SK-N-MC (cell line): ENCODE data around the gene ANKS3.

Experiments used
- DNase-seq: peaks from one replicate; pipeline ENCODE4 v3.0.0-alpha.2; 2011; ENCODE audit warnings: low read depth, low spot score
- H3K27ac ChIP-seq: fragments of 200-600 bp; sonication (generic); 2 replicates; pipeline ENCODE4 v1.5.1; 2016; ENCODE audit warnings: mixed run types
- H3K36me3 ChIP-seq: fragments of 200-600 bp; sonication (generic); 2 replicates; pipeline ENCODE4 v1.6.1; 2017; ENCODE audit warnings: antibody characterized with exemption, low read length, mixed read lengths; ENCODE audit not compliant: insufficient read depth
- H3K4me3 ChIP-seq: fragments of 200-600 bp; sonication (generic); 2 replicates; pipeline ENCODE4 v1.5.1; 2016
- H3K9ac ChIP-seq: fragments of 200-600 bp; sonication (generic); 2 replicates; pipeline ENCODE4 v1.8.0; 2017; ENCODE audit warnings: mixed run types, mixed read lengths; ENCODE audit not compliant: insufficient read length
- H3K9me3 ChIP-seq: fragments of 200-600 bp; sonication (generic); 2 replicates; pipeline ENCODE4 v1.6.1; 2017; ENCODE audit warnings: low read depth, mild to moderate bottlenecking, antibody characterized with exemption, low read length, moderate library complexity, mixed read lengths
- EZH2 ChIP-seq: fragments of 200-600 bp; sonication (generic); IDR thresholded peaks from one replicate; pipeline ENCODE4 v1.6.1; 2017; ENCODE audit warnings: antibody characterized with exemption
- FOXP2 ChIP-seq: optimal IDR thresholded peaks from 2 replicates; pipeline ENCODE3; 2011; ENCODE audit warnings: mild to moderate bottlenecking, moderate library complexity; ENCODE audit not compliant: insufficient read depth; ENCODE audit errors: extremely low read length, control extremely low read depth
- POLR2AphosphoS5 ChIP-seq: IDR thresholded peaks from 2 replicates; pipeline ENCODE4 v1.6.1; 2012; ENCODE audit warnings: mild to moderate bottlenecking, low read depth, low read length, borderline replicate concordance

The ANKS3 gene

DNA sequence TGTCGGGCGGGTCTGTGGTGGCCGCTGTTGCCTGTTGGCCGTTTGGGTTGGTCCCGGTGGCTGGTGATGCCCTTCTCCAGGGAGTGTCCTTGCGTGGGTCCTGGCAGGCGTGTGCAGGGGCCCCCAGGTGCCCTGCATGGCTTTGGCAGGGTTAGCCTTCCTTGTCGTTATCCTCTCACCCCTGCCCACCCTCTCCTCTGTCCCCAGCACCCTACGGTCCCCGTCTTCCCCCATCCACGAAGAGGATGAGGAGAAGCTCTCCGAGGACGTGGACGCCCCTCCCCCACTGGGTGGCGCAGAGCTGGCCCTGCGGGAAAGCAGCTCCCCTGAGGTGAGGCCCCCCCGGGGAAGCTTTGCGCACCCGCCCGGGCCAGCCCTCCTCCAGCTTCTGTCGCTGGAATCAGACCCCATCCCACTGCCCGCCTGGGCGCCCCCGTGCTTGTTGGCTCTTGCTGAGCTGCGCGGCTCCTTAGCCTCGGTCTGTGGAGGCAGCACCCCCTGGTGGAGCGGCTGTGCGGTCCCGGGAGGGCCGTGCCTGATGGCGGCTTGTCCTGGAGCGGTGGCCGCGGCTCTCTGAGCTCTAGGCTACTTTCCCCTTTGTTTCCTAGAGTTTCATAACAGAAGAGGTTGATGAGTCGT is 51.3 kb downstream of the ANKS3 start:
- TF ChIP-seq POLR2AphosphoS5 (no peak), FOXP2 (no peak), EZH2 (no peak)
- no peaks in the 10 kb centered on the region for H3K36me3 ChIP-seq
- DNase-seq = no peak
- no peaks in the 10 kb centered on the region for H3K9me3 ChIP-seq
- H3K4me3 ChIP-seq = no peak overlapping the region
- H3K27ac ChIP-seq = no peak overlapping the region
- no peak overlapping the region for H3K9ac ChIP-seq

DNA sequence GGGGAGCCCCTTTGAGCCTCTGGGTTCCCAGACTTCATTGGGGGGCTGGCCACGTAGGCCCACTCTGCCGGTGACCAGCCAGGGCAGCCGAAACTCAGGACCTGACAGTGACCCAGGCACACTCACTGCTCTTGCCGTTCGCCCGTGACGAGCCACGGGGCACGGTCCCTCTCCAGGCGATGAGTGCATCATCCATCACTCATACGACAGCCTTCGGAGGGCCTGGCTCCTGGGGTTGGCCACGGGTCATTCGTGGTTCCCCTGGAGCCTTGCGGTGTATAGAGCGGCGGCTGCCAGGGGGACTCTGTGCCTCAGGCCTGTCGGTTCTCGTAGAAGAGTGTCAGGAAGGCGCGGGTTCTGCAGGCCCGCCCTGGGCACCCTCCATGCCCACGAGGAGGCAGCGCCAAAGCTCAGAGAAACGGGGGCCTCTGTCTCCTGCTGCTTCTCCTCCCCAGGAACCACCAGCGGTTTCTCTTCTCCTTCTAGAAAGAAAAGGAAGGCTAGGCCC is 51.9 kb downstream of the ANKS3 start:
- Histone ChIP-seq H3K27ac (no peak overlapping the region), H3K9ac (no peak overlapping the region), H3K9me3 (no peaks in the 10 kb centered on the region), H3K4me3 (no peak overlapping the region), H3K36me3 (no peaks in the 10 kb centered on the region)
- TF ChIP-seq POLR2AphosphoS5 (no peak), FOXP2 (no peak), EZH2 (no peak)
- no peak for DNase-seq

DNA sequence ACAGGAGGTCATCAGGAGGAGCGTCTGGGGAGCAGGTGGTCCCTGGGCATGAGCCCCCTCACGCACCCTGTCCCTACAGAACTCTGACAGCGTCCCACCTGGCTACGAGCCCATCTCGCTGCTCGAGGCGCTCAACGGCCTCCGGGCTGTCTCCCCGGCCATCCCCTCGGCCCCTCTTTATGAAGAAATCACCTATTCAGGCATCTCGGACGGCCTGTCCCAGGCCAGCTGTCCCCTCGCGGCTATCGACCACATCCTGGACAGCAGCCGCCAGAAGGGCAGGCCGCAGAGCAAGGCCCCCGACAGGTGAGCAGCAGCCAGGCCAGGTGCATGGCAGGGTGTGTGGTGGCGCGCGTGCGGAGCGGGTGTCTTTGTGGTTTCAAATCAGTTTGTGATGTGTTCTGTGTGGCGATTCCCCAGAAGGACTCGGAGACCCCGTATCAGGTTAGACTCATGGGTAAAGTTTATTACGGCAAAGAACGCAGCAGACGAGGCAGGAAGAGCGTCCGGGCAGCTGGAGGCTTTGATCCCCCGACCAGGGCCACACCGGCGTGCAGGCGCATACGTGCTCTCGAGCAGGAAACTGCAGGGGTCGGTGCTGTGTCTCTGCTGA is 52.5 kb downstream of the ANKS3 start:
- Histone ChIP-seq H3K27ac (no peak overlapping the region), H3K9ac (no peak overlapping the region), H3K36me3 (no peaks in the 10 kb centered on the region), H3K4me3 (no peak overlapping the region), H3K9me3 (no peaks in the 10 kb centered on the region)
- DNase-seq = no peak
- TF ChIP-seq EZH2 (no peak), FOXP2 (no peak), POLR2AphosphoS5 (no peak)

DNA sequence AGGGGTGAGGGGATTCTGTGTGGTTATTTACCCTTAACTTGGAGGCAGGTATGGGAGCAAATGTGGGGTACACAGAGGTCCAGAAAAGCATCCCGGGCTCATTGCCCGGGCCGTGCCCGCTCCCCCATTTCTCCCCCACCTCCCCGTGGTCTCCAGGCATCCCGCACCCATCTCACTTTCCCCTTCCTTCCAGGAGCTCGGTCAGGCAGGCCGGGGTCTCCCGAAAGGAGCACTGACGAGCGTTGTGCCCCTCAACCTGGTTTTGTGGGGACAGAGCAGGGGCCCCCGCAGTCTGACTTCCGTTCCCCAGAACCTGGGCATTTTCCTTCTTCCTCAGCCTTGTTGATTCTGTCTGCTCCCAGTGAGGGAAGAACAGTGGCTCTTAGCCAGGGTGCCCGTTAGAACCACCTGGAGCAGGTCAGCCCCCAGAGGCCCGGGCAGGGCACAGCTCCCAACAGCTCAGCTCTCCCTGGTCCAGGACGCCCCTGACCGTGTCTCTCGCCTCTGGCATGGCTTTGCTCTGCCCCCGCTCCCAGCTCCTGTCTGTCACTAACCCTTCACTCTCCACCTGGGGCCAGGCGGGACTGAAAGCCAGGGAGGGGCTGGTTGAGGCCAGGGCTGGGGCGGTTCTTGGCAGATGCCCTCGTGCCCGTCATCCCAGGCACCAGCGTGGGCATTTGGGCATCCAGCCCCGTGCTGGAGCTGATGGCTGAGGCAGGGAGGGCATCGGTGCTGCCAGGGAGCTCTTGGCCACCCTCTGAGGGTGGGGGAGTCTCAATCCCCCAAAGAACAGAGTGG is 53.2 kb downstream of the ANKS3 start:
- TF ChIP-seq POLR2AphosphoS5 = no peak
- no peak for TF ChIP-seq FOXP2
- no peak for TF ChIP-seq EZH2
- H3K4me3 ChIP-seq = no peak overlapping the region
- no peaks in the 10 kb centered on the region for H3K9me3 ChIP-seq
- H3K36me3 ChIP-seq = no peaks in the 10 kb centered on the region
- H3K27ac ChIP-seq = no peak overlapping the region
- no peak for DNase-seq
- H3K9ac ChIP-seq = no peak overlapping the region

DNA sequence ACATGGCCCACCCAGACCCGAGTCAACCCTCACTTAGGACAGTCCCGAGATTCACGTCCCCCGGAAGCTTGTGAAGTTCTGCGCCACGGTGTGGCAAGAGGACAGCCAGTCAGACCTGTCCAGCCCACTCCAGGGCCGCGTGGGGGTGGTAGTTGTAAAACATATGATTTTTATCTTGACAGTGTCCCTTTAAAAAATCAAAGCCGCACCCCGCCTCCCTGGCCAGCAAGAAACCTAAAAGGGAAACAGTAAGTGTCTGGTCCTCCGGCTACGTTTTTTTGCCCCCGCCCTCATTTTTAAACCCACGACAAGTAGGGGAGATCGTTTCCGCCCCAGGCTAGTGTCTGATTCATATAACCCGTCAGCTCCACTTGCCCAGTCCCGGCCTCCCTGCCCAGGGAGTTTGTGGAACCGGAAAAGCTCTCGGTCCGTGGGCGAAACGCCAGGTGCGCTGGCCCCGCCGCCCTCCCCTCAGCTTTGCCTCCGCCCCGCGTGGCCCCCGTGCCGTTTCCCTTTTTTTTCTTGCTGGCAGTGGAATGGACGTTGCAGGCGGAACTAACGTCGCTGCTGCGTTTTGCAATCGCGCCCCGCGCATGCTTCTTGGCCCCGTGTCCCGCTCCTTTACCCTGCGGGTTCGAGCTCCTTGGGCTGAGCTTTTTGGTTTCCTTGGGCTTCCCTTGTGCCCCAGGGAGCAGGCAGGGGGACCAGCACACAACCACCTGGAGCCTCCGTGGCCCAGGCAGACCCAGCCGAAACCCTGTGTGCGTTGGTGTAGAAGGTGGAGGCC is 54.0 kb downstream of the ANKS3 start:
- no peaks in the 10 kb centered on the region for H3K9me3 ChIP-seq
- no peak for DNase-seq
- TF ChIP-seq FOXP2 (no peak), EZH2 (no peak), POLR2AphosphoS5 (no peak)
- no peak overlapping the region for H3K27ac ChIP-seq
- H3K4me3 ChIP-seq = no peak overlapping the region
- H3K9ac ChIP-seq = no peak overlapping the region
- no peaks in the 10 kb centered on the region for H3K36me3 ChIP-seq

DNA sequence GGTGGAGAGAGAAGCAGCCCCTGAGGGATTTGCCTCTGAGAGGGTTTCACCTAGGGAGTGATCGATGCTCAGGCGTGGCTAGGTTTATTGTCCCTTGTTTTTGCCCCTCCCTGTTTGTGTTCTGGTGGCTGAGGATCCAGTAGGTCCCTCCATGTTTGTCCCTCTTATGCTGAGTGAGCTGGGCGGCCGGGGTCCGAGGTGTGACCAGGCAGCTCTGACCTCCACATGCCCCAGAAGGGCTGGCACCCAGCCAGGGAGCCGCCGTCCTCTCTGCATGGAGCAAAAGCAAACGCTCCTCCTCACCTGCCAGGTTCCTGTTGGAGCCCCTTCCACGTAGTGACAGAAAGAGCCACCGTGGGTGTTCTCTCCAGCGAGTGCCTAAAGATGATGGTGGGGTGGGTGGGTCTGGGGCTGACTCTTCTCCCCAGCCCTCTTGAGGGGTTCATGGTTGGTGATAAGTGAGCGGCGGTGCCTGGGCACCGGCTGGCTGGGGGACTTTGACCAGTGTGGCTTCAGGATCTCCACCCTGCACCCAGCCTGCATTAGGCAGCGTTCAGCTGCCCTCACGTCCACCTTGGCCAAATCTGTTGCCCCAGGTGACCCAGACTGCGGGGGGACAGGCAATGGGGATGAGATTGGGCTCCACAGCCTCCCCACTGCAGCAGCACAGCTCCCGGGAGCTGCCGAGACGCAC is 54.8 kb downstream of the ANKS3 start:
- TF ChIP-seq EZH2 (no peak), POLR2AphosphoS5 (no peak), FOXP2 (no peak)
- DNase-seq = no peak
- no peak overlapping the region for H3K9ac ChIP-seq
- no peaks in the 10 kb centered on the region for H3K9me3 ChIP-seq
- H3K4me3 ChIP-seq = no peak overlapping the region
- H3K36me3 ChIP-seq = no peaks in the 10 kb centered on the region
- no peak overlapping the region for H3K27ac ChIP-seq

DNA sequence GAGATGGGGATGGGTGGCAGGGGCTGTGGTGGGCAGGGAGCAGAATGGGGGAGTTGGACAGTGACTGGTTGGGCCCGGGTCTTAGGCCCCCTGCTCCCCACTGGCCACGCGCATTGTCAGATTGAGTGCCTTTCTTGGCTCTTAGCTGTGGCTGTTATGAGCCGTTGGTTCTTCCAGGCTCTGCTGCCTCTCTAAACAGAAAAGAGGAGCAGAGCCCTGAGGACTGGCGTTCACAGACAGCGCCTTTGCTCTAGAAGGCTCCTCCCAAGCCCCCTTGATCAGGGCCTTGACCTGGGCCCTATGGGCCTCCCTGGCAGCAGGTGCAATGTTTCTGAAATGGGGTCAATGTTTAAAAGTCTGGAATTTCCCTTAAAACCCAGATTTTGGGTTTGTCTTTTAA is 55.5 kb downstream of the ANKS3 start:
- H3K4me3 ChIP-seq = no peak overlapping the region
- no peaks in the 10 kb centered on the region for H3K36me3 ChIP-seq
- DNase-seq = no peak
- H3K27ac ChIP-seq = no peak overlapping the region
- no peaks in the 10 kb centered on the region for H3K9me3 ChIP-seq
- TF ChIP-seq POLR2AphosphoS5 (no peak), FOXP2 (no peak), EZH2 (no peak)
- H3K9ac ChIP-seq = no peak overlapping the region

DNA sequence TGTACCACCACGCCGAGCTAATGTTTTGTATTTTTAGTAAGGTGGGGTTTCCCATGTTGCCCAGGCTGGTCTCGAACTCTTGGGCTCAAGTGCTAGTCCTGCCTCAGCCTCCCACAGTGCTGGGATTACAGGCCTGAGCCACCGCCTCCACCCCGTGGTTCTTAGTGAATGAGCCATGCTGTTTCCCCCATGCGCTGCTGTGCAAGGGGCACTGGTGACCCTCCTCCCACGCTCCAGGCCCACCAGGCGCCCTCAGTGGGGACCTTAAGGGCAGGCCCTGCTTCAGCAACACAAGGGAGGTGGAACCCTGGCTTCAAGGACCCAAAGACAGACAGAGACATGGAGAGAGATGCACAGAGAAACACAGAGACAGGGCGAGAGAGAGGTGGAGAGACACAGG is 56.1 kb downstream of the ANKS3 start:
- Histone ChIP-seq H3K9me3 (no peaks in the 10 kb centered on the region), H3K36me3 (no peaks in the 10 kb centered on the region), H3K9ac (no peak overlapping the region), H3K4me3 (no peak overlapping the region), H3K27ac (no peak overlapping the region)
- DNase-seq = no peak
- TF ChIP-seq POLR2AphosphoS5 (no peak), EZH2 (no peak), FOXP2 (no peak)
